ENCODE results near the gene PIP5KL1.

PIP5KL1 gene

DNA sequence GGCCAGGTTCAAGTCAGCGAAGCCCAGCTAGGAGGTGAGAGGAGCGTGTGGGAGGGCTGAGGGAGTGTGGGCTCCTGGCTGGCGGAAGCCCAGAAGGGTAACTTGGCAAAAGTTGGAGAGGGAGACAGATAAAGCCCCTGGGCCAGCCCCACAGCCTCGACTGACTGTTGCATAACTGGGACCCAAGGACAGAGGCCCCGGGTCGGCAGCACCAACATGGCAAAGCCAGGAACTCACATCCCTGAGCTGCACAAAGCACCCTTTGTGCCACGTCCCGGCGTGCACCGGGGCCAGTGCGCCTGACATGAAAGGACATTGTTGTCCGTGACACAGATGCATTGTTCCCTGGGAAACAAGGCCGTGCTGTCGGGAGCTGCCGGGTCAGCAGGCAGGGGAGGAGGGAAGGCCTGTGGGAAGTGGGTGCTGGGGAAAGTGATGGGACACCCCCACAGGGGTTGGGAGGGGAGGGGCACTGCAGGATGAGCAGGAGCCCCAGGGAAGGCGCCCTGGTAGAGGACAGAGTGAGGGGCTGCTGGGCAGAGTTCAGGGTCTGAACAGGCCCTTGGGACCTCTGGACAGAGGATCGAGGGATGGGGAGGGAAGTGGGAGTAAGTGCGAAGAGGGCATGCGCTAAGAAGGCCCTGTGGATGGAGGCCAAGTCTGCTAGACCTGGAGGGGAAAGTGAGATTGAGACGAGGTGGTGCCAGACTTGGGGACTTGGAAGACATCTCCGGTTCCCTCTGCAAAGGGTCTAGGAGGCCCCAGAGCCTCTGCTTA, 20.1 kb upstream of the PIP5KL1 start:
- no peak overlapping the region for H3K4me2 ChIP-seq
- peaks cover 20% of the 10 kb centered on the region for H3K4me1 ChIP-seq (ENCODE audit: low read depth, poor library complexity, severe bottlenecking)
- no peaks in the 10 kb centered on the region for H3K79me2 ChIP-seq (ENCODE audit: insufficient read depth, low read depth)
- H3K27ac ChIP-seq, result no peak overlapping the region
- H4K20me1 ChIP-seq (ENCODE audit: insufficient read depth), result no peaks in the 10 kb centered on the region
- H3K27me3 ChIP-seq (ENCODE audit: insufficient read depth, low read depth), result no peaks in the 10 kb centered on the region
- H3K9ac ChIP-seq, result no peak overlapping the region
- no peak overlapping the region for H3K4me3 ChIP-seq (IDR thresholded peaks at IDR 0.05; ENCODE audit: insufficient read depth, low read depth, low read length)
- H2AFZ ChIP-seq (ENCODE audit: low read depth), result no peak overlapping the region
- H3K36me3 ChIP-seq (ENCODE audit: insufficient read depth), result no peaks in the 10 kb centered on the region
- TF ChIP-seq, protein P1, sequence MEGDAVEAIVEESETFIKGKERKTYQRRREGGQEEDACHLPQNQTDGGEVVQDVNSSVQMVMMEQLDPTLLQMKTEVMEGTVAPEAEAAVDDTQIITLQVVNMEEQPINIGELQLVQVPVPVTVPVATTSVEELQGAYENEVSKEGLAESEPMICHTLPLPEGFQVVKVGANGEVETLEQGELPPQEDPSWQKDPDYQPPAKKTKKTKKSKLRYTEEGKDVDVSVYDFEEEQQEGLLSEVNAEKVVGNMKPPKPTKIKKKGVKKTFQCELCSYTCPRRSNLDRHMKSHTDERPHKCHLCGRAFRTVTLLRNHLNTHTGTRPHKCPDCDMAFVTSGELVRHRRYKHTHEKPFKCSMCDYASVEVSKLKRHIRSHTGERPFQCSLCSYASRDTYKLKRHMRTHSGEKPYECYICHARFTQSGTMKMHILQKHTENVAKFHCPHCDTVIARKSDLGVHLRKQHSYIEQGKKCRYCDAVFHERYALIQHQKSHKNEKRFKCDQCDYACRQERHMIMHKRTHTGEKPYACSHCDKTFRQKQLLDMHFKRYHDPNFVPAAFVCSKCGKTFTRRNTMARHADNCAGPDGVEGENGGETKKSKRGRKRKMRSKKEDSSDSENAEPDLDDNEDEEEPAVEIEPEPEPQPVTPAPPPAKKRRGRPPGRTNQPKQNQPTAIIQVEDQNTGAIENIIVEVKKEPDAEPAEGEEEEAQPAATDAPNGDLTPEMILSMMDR (conservative IDR thresholded peaks at IDR 0.05; ENCODE audit: low read depth, low read length), result no peak

DNA sequence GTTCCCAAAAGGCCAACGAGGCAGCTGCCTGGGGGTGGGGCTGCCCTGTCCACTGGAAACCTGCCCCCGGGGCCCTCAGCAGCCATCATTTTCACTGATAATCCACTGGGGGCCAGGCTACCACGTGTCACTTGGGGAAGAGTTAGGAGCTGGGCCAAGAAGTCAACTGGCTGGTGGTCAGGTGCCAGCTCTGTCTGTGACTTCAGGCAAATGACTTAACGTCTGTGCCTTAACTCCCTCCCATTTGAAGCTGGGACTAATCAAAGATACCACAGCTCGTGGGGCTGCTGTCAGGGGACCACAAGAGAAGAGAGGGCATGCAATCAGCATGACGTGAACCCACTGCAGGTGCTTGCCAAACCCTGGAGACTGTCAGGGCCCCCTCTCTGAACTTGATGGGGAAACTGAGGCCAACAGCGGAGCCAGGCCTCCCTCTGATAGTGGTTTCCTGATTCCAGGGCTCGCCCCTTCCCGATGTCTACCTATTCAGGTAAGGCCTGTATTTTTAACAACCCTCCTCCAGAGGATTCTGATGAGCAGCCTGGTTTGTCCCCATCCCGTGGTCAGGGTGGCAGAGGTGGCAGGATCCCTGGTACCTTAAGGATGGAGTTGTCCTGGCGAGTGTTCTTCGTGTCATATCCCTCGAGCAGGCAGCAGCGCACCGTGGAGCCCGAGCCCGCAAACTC, 19.4 kb upstream of the PIP5KL1 start:
- Histone ChIP-seq H3K4me2 (no peak overlapping the region), H3K4me1 (ENCODE audit: low read depth, poor library complexity, severe bottlenecking) (peaks cover 13% of the 10 kb centered on the region), H3K9ac (no peak overlapping the region), H3K36me3 (ENCODE audit: insufficient read depth) (no peaks in the 10 kb centered on the region), H3K79me2 (ENCODE audit: insufficient read depth, low read depth) (no peaks in the 10 kb centered on the region), H3K4me3 (IDR thresholded peaks at IDR 0.05; ENCODE audit: insufficient read depth, low read depth, low read length) (no peak overlapping the region), H3K27me3 (ENCODE audit: insufficient read depth, low read depth) (no peaks in the 10 kb centered on the region), H3K27ac (no peak overlapping the region), H4K20me1 (ENCODE audit: insufficient read depth) (no peaks in the 10 kb centered on the region), H2AFZ (ENCODE audit: low read depth) (no peak overlapping the region)
- TF ChIP-seq, protein P1 (conservative IDR thresholded peaks at IDR 0.05; ENCODE audit: low read depth, low read length), result no peak

DNA sequence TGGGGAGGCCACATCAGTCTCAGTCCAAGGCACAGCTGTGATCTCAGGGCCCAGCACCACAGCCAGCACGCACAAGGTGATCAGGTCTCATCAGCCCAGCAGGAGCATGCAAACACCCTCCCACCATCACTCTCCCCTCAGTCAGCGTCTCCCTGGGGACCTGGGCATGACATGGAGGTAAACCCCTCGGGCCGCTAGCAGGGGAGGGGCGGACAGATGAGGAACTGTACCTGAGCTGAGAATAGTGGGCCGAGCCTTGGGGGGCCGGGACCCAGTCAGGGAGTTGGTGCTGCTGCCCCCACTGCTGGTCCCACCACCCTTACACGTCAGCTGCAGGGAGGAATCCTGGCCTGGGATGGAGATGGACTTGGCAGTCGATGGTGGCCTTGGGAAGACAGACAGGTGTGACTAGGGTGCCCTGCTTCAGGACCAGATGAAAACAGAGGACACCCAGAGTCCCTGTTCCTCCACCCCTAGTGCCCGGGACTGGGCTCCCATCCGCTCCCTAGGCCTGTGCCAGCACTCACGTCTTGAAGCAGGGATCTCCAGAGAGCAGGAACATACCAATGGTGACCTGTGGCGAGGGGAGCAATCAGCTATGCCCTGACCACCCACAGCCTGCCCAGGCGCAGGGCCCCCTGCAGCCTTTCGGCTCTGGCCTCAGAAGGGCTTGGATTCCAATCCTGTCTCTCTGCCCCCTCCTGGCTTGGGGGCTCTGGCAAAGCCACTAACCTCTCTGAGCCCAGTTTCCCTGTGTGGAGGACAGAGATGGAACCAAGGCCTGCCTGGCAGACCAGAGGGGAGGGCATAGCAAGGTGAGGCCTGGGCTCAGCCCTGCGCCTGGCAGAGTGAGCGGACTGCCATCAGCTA, 17.5 kb upstream of the PIP5KL1 start:
- Histone ChIP-seq H3K4me1 (ENCODE audit: low read depth, poor library complexity, severe bottlenecking) (peaks cover 3% of the 10 kb centered on the region), H3K79me2 (ENCODE audit: insufficient read depth, low read depth) (no peaks in the 10 kb centered on the region), H3K4me2 (no peak overlapping the region), H2AFZ (ENCODE audit: low read depth) (no peak overlapping the region), H3K27ac (no peak overlapping the region), H3K27me3 (ENCODE audit: insufficient read depth, low read depth) (no peaks in the 10 kb centered on the region), H4K20me1 (ENCODE audit: insufficient read depth) (no peaks in the 10 kb centered on the region), H3K9ac (no peak overlapping the region), H3K4me3 (IDR thresholded peaks at IDR 0.05; ENCODE audit: insufficient read depth, low read depth, low read length) (no peak overlapping the region), H3K36me3 (ENCODE audit: insufficient read depth) (no peaks in the 10 kb centered on the region)
- TF ChIP-seq, protein P1 (conservative IDR thresholded peaks at IDR 0.05; ENCODE audit: low read depth, low read length), result no peak

DNA sequence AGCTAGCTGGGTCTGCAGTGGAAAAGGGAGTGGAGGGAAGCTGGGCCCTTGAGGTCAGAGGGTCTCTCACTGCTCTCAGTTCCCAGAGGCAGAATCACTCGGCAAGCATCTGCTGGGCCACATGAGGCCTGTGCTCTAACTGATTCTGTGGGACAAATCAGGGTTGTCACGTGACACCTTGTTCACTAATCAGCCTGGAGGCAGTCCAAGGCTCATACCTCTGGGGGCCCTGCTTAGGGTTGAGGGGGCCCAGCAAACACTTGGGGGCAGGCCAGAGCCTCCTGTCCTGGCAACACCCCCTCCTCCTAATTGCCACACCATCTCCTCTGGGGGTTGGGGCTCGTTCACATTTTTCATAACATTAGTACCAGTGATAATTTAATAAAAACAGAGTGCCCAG, 16.2 kb upstream of the PIP5KL1 start:
- Histone ChIP-seq H3K27me3 (ENCODE audit: insufficient read depth, low read depth) (no peaks in the 10 kb centered on the region), H3K4me3 (IDR thresholded peaks at IDR 0.05; ENCODE audit: insufficient read depth, low read depth, low read length) (no peak overlapping the region), H3K9ac (no peak overlapping the region), H3K36me3 (ENCODE audit: insufficient read depth) (no peaks in the 10 kb centered on the region), H3K4me1 (ENCODE audit: low read depth, poor library complexity, severe bottlenecking) (peaks cover 7% of the 10 kb centered on the region), H3K27ac (no peak overlapping the region), H3K4me2 (no peak overlapping the region), H2AFZ (ENCODE audit: low read depth) (no peak overlapping the region), H4K20me1 (ENCODE audit: insufficient read depth) (no peaks in the 10 kb centered on the region), H3K79me2 (ENCODE audit: insufficient read depth, low read depth) (no peaks in the 10 kb centered on the region)
- TF ChIP-seq, protein P1 (conservative IDR thresholded peaks at IDR 0.05; ENCODE audit: low read depth, low read length), result no peak
